Cortex of kidney (tissue), 1 donor: ENCODE data around the gene RHO.
"Not testable (repeated sequence)": the region's sequence is repeated elsewhere in the genome, so short reads cannot be mapped to it uniquely, and the experiment has no call there.

Source experiments
- DNase-seq: peaks from one replicate; lab custom pipeline; 2025; lab: John Stamatoyannopoulos, UW

Gene RHO

DNA sequence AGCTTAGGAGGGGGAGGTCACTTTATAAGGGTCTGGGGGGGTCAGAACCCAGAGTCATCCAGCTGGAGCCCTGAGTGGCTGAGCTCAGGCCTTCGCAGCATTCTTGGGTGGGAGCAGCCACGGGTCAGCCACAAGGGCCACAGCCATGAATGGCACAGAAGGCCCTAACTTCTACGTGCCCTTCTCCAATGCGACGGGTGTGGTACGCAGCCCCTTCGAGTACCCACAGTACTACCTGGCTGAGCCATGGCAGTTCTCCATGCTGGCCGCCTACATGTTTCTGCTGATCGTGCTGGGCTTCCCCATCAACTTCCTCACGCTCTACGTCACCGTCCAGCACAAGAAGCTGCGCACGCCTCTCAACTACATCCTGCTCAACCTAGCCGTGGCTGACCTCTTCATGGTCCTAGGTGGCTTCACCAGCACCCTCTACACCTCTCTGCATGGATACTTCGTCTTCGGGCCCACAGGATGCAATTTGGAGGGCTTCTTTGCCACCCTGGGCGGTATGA lies at the start of gene RHO:
Gene RHO, plus strand, starts transcription at position 51 of the 512 bp plus-strand sequence. Its CDS starts 95 bp downstream, at position 146.
- DNase-seq = no peak

DNA sequence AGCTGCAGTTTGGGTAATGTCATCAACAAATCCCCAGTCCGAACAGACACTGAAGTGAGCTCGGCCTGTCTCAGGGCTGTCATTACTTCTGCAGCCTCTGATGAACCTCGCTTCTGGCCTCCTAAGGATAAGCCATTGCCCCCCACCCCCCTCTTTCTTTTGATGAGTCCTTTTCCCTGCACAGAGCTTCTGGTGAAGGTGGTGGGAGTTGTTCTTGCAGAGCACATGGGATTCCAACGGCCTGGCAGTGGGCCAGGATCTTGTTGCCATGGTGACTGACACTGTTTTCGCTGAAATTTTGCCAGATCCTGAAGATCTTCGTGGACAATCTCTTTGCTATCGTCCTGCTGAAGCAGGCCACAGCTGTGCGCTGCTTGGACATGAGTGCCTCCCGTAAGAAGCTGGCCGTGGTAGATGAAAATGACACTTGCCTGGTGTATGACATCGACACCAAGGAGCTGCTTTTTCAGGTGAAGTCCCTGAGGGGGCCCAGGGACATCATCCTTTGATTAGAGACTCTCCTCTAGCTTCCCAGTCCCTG lies 47.1 kb upstream of the RHO start:
- DNase-seq = not testable (repeated sequence)

DNA sequence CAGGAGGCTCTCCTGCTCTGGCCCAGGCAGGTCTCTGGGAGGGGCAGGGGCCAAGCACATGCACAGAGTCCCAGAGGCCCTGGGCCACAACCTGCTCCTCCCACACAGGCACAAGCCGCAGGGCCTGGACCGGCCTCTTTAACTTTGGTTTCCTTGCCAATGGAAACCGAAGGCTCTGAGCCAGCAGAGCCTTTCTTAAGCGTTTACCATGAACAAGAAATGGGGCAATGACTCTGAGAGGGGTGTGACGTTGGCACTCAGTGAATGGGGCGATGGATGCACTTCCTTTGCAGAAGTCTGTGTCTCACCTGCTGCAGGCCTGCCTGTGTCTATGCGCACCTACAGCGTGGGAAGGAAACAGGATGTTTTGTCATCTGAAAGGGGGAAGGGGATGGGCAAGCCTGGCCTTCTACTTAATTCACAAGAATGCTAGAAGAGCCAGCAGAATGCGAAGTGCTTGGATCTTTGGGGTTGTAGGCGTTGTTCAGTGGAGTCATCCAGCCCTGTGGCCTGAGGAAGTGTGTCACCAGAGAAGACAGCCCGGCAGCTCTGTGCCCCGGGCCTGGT lies 46.6 kb upstream of the RHO start:
- no peak for DNase-seq

DNA sequence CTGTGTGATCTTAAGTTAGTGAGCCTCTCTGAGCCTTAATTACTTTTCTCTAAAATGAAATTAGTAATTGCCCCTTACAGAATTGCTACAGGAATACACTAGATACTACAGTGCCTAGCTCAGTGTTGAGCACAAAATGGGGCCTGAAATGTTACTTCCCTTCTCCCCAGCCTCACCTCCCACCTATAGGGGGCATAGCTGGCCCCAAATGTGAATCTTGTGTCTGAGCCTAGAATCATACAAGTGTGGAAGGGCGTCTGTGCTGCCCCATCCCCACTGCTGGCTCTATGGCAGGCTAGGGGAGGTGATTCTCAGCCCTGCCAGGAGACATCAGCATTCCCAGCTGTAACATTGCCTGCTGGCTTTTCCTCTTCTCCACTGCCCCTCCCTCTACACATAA lies 45.7 kb upstream of the RHO start:
- DNase-seq = no peak

DNA sequence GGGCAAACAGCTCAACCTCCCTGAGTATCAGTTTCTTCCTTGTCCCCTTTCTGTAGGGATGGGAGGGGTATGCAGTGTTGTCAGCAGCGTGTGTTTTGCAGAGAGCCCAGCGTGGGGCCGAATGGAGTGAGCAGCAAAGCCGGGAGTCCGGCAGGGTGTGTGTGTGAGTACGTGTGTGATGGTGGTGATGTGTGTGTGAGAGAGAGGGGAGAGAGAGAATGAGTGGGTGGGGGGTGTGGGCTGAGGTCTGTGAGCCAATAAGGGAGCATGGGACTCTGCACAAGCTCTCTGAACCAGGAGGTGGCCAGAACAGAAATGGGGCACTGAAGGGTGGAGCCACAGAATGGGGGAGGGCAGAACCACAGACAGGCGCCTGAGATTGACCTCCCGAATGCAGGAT lies 44.6 kb upstream of the RHO start:
- DNase-seq = no peak

DNA sequence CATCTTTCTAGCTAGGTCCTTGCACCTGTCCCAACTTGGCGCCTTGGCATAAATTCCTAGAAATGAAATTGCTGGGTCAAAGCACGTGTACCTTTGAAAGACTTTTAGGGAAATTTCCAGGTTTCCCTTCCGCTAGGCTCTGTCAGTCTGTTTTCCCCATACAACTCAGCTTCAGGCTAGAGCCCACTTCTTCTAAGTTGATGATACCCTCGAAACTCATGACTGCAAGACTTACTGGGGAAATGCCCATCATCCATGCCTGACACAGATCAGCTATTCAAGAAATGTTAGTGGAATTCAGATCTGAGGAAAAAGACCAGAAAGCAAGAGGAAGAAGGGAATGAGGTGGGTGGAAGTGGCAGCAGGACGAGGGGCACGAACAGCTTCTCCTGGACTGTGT lies 43.3 kb upstream of the RHO start:
- DNase-seq = not testable (repeated sequence)

DNA sequence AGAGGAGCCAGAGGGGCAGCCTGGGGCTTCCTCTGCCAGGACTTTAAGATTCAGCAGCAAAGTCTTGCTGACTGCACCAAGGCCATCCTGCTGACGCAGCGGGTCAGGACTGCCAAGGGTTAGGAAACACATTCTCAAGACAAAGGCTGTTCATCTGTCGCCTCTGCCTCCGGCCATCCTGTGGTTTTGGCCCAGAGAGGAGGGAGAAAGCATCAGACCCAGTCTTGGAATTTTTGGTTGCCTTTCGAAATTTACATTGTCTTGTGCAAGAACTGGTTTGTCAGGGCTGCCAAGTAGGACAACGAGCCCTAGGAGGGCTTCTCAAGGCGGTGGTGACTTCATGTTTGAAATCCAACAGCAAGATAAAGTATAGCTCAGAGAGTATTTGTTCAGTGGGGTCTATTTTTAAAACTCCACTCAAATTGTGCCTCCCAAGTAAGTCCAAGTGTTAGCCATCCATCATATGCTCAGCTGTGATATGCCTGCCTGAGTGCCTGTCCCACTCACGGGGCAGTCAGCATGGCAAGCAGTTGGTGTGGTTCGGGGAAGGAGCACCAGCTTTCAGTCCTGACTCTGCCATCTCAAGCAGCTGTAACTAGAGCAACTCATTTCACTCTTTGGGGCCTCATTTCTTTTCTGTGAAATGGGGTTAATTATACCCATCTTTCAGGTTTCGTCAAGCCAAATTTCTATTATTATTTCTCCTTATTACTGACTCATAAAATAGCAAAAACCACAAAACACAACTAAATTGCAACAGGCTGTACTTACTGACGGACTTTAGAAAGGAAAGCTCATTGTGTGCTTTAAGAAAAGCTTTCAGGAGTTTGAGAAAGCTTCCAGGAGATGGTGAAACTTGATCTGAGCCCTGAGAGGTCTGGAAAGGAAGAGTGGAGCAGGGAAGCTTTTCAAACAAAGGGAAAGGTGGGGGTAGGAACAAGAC lies 42.4 kb upstream of the RHO start:
- DNase-seq = no peak

DNA sequence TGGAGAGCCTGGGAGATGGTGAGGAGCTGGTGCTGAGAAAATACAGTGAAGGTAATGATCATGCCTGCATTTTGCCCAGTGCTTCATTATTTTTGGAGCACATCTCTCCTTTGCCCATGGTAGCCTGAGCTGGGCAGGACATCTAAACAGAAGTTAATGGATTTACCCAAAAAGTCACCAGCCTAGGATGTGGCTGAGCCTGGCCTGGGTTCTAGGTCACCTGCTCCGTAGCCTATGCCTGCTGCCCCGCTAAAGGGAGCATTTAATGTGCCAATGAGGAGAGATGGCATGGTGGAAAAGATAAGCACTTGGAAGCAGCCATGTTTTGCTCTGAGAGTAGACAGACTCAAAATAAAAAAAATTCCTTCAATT lies 41.8 kb upstream of the RHO start:
- DNase-seq = no peak

DNA sequence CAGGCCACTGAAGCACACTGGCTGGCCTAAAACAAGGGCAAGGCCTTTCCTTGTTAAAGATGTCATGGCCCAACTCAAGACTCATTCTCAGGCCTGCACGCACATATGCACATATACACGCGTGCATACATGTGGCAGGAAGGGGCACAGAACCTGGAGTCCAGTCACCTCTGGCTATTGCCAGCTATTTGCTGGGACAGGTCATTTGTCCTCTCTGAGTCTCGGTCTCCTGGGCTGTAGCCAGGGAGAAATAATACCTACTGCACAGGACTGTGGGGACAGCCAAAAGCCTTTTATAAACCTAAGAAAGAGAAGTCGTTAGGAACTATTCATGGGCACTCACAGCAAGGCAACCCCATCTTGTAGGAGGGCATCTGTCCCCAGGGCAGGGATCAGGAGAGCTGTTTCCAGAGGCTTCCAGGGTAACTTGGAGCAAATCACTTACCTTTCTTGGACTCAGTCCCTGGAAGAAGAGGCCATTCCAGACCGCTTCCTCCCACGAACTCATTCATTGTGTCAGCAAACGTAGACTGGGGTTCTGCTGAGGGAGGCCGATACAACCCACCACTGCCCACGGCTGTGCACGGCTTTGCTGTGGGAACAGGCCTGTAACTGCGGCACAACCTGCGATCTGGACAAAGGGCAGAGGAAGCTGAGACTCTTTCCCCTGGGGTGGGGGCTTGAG lies 41.1 kb upstream of the RHO start:
- no peak for DNase-seq

DNA sequence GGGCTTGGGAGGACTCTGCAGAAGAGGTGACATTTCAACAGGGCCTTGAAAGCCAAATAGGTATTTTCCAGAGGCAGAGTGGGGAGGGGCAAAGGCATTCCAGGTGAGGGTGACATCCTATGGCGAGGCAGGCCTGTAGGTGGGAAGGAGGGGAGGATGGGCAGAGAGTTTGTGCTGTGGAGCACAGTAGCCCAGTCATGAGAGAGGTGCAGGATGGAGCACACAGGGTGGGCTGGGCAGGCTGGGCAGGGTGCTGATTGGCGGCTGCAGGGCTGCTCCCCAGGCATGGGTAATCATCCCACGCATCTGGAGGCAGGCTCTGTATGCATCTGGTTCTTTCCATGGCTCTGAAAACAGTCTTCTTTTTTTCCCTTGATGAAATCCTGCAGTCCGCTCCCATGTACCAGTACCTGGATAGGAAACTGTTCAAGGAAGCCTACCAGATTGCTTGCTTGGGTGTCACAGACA lies 40.5 kb upstream of the RHO start:
- not testable (repeated sequence) for DNase-seq

DNA sequence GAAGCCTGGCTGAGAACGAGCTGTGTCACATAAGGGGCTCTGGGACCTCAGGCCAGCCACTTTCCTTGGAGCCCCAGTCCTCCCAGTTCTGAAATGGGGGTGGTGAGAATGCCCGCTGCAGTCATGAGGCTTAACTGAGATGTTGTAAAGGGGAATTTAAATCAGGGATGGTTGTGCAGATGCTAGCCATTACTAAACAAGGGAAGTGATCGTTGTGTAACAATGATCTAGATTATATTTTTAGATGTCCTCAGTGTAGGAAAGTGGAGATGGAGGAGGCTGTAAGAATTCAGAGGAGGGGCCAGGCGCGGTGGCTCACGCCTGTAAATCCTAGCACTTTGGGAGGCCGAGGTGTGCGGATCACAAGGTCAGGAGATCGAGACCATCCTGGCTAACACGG lies 39.2 kb upstream of the RHO start:
- not testable (repeated sequence) for DNase-seq

DNA sequence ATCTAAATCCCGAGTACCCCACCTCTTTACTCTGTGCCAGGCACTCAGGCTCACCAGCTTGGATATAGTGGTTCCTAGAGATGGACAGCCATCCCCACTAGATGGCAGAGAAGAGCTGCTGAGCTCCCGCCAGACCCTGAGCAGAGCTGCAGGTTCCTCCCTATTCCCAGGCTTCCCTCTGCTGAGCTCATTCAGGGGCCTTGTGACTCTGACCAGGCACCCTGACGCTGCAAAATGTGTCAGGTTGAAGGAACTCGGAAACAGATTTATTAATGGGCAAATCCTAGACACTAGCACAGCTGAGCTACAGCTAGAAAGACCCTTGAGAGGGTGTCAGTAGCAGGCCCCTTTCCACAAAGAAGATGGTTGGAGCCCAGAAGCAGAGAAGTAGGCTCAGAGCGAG lies 38.2 kb upstream of the RHO start:
- no peak for DNase-seq

DNA sequence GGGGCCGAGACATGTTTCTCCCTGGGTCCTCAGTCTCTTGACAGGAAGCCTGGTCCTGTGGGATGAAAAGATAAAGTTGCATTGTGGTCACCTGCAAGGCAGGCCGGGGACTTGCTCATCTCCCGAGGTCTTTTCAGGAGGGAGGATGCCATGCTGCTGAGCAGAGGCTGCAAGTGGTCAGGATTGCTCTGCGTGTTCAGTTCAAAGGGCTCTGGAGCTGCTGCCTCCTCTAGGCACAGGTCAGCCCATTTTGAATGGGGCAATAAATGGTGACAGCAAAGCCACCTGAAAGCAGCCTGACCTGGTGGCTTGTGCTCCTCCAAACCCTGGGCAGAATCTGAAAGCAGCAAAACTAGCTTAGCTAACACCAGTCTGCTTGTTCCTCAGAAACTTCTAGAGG lies 37.4 kb upstream of the RHO start:
- DNase-seq = not testable (repeated sequence)

DNA sequence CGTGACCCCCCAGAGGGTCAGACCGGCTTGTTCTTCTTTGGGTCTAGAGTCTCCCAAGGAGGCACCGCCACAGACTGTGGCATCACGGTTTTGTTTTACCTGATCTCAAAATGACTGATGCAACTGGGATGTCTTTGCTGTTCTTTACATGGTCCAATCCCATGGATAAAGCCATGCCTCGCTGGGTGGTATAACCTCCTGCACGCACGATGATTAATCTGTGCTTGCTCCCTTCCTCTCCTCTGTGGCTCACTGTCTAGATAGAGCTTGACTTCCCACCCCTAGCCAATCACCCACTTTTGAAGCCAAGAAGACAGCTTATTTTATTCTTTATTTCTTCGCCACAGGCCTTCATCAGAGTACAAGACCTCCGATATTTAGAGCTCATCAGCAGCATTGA lies 36.6 kb upstream of the RHO start:
- DNase-seq = no peak

DNA sequence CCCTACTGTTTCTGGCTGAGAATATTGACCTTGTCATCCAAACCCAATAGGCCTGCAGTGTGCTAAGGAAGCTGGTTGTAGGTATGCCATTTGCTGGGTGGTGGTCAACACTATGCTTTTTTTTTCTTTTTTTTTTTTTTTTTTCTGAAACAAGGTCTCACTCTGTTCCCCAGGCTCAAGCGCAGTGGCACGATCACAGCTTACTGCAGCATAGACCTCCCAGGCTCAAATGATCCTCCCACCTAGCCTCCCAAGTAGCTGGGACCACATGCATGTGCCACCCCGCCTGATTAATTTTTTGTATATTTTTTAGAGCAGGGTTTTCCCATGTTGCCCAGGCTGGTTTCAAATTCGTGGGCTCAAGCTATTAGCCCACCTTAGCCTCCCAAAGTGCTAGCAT lies 35.7 kb upstream of the RHO start:
- DNase-seq = no peak

DNA sequence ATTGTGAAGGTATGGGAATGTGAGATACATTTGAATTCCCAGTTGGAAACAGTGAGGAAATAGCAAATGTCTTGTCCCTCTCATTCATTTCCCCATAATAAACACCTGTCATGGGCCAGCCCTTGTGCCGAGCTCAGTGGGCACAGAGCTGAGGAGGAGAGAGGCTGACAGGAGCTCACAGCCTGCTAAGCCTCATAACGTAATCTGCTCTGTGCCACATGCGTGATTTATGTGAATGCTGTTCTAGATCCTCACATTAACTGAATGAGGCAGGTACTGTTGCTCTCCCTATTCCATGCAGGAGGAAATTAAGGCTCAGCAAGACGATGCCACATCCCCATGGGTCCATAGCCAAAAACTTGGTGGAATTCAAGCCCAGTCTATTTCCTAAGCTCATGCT lies 35.2 kb upstream of the RHO start:
- no peak for DNase-seq

DNA sequence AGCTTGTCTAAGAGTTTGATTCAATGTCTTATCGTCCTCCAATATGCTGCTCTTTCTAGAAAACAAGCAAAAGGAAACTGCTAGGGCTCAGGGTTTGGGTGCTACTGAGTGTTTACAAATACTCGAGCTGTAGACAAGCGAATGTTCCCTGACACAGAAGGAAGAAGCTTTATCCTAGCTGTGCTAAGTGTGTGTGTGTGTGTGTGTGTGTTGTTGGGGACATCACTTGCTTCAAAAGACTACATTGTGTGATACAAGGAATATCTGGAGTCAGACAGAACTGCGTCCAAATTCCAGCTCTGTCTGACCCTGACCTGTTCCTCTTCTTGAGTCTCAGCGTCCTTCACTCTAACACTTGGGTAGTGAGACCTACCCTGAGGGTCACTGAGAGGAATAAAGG lies 33.9 kb upstream of the RHO start:
- DNase-seq = not testable (repeated sequence)

DNA sequence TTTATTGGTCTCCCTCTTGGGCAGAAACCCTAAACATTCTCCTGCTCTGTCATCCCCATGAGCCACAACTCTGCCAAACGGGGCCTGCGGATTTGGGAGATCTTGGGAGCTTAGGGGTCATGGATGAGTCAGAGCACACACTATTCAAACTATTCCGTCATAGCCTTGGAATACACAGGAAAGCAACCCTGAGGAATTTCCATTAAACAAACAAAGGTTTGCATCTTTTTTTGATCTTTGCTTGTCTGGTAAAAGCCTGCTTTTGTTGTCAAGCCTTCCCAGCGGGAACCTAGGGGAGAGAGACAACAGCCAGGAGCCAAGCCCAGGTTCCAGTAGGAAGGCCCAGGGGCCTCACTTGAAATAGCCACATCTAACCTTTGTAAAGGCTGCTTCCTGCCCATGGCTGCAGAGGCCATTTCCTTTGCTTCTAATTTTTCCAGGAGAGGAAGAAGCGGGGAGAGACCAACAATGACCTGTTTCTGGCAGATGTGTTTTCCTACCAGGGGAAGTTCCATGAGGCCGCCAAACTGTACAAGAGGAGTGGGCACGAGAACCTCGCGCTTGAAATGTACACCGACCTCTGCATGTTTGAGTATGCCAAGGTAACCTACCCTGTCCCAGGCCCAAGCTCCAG lies 33.3 kb upstream of the RHO start:
- DNase-seq = not testable (repeated sequence)

DNA sequence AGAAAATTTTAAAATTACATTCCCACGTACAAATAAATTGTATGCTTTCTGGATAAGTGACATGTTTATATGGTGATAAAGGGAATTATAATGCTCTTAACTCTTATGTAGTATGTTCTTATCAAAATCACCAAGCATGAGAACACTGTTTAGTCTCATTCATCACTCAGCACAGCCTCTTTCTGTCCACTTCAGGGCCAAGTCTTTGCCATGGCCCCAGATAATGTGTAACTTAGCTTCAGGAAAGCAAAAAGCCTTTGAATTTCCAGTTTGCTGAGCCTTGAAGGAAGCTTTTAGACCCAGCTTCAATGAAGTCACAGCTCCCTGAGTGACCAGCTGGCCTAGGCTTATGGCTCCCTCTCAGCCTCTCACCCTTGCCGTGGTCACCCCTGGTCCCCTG lies 30.6 kb upstream of the RHO start:
- DNase-seq = not testable (repeated sequence)

DNA sequence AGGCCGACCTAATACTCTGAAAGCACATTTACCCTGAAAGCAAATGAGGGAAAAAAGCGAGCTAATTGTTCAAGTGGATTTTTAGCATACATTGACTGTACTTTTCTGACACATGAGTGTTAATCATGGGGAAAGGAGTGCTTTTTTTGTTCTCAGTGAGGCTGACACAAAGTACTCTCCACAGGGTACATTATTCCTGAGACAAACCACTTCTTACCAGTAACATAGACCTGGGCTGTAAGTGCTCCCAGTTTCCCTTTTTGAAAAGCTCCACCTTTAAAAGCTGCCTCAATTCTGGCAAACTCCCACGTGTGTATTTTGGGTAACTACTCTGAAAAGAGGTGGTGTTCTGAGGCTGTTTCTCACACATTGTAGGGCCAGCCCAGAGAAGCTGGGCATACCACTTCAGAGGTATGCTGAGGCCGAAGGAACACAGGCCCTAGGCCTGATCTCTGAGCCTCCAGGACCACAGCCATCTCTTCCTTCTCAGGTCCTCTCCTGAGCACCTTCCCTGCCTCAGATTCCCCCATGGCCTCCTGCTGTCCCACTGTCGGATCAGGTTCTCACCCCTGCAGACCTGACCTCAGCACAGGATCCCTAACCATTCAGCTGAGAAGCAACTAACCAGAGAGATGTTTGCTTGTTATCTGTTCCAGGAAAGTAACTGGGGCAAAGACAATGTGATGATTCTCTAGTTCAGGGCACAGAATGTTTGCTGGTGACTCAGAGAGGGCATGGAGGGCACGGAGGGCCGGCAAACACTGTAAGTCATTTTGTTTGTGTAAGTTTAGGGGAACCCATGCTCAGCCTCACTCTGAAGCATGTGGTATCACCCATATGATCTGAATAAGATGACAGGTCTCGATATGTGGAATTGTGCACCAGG lies 29.6 kb upstream of the RHO start:
- not testable (repeated sequence) for DNase-seq
